H9 (cell line): Measurements from ENCODE around the gene GTF2E1. TPM values are rescaled to one million over a fixed set of nuclear protein-coding genes. Genes with fewer than 3 reads are reported as not detected.
A peak's percentile ranks its signal among the peaks of the same experiment; 100 is the strongest.

ENCODE experiments used
- DNase-seq: peaks from one replicate; pipeline ENCODE4 v3.0.0-alpha.2; 2017
- H2AFZ ChIP-seq: one replicate; pipeline ENCODE4 v1.6.1; 2013; ENCODE audit warnings: mild to moderate bottlenecking, low read length, control low read depth, moderate library complexity
- H2AK5ac ChIP-seq: 2 replicates; pipeline ENCODE4 v1.6.1; 2013; ENCODE audit warnings: low read length, control low read depth, mixed read lengths; ENCODE audit not compliant: insufficient read length
- H2BK120ac ChIP-seq: one replicate; pipeline ENCODE4 v1.6.1; 2013; ENCODE audit warnings: low read depth, mild to moderate bottlenecking, low read length, control low read depth, inconsistent platforms; ENCODE audit not compliant: poor library complexity, severe bottlenecking
- H2BK12ac ChIP-seq: 2 replicates; pipeline ENCODE4 v1.6.1; 2013; ENCODE audit warnings: low read length, control low read depth, mixed read lengths, low read depth; ENCODE audit not compliant: insufficient read length
- H2BK15ac ChIP-seq: 2 replicates; pipeline ENCODE4 v1.6.1; 2013; ENCODE audit warnings: low read depth, low read length, control low read depth
- H2BK20ac ChIP-seq: one replicate; pipeline ENCODE4 v1.6.1; 2013; ENCODE audit warnings: low read depth, mild to moderate bottlenecking, low read length, control low read depth, inconsistent platforms; ENCODE audit not compliant: poor library complexity, severe bottlenecking
- H2BK5ac ChIP-seq: 2 replicates; pipeline ENCODE4 v1.6.1; 2013; ENCODE audit warnings: low read length, control low read depth, mixed read lengths; ENCODE audit not compliant: insufficient read length
- H3K14ac ChIP-seq: 2 replicates; pipeline ENCODE4 v1.6.1; 2013; ENCODE audit warnings: low read length, control low read depth; ENCODE audit not compliant: insufficient read depth
- H3K18ac ChIP-seq: 2 replicates; pipeline ENCODE4 v1.6.1; 2013; ENCODE audit warnings: low read depth, mild to moderate bottlenecking, mixed read lengths, low read length, control low read depth; ENCODE audit not compliant: insufficient read length
- H3K23ac ChIP-seq: 2 replicates; pipeline ENCODE4 v1.6.1; 2013; ENCODE audit warnings: low read length, control low read depth, mixed read lengths, low read depth; ENCODE audit not compliant: insufficient read length
- H3K23me2 ChIP-seq: 2 replicates; pipeline ENCODE4 v1.6.1; 2013; ENCODE audit warnings: low read depth, mild to moderate bottlenecking, mixed read lengths, low read length, control low read depth; ENCODE audit not compliant: insufficient read length, poor library complexity, severe bottlenecking
- H3K27ac ChIP-seq: 2 replicates; pipeline ENCODE4 v1.5.1; 2013; ENCODE audit warnings: low read length, control low read depth, mixed read lengths, low read depth; ENCODE audit not compliant: insufficient read length
- H3K27me3 ChIP-seq: 2 replicates; pipeline ENCODE4 v1.6.1; 2013; ENCODE audit warnings: low read length, control low read depth, inconsistent platforms; ENCODE audit not compliant: insufficient read depth
- H3K4ac ChIP-seq: 2 replicates; pipeline ENCODE4 v1.6.1; 2013; ENCODE audit warnings: low read depth, mild to moderate bottlenecking, control low read depth, inconsistent platforms, low read length, moderate library complexity
- H3K4me1 ChIP-seq: 2 replicates; pipeline ENCODE4 v1.6.1; 2013; ENCODE audit warnings: low read length, control low read depth, inconsistent platforms; ENCODE audit not compliant: insufficient read depth
- H3K4me2 ChIP-seq: 2 replicates; pipeline ENCODE4 v1.6.1; 2013; ENCODE audit warnings: low read length, control low read depth, mixed read lengths; ENCODE audit not compliant: insufficient read length, insufficient read depth
- H3K56ac ChIP-seq: 2 replicates; pipeline ENCODE4 v1.6.1; 2013; ENCODE audit warnings: low read depth, mild to moderate bottlenecking, mixed read lengths, low read length, control low read depth; ENCODE audit not compliant: insufficient read length
- H3K79me1 ChIP-seq: 2 replicates; pipeline ENCODE4 v1.6.1; 2013; ENCODE audit warnings: low read depth, mild to moderate bottlenecking, moderate library complexity, low read length, control low read depth, inconsistent platforms; ENCODE audit not compliant: insufficient read depth, poor library complexity, severe bottlenecking
- H3K79me2 ChIP-seq: 2 replicates; pipeline ENCODE4 v1.6.1; 2013; ENCODE audit warnings: low read length, control low read depth, inconsistent platforms; ENCODE audit not compliant: insufficient read depth
- H3K9ac ChIP-seq: 2 replicates; pipeline ENCODE4 v1.6.1; 2013; ENCODE audit warnings: low read length, control low read depth, mixed read lengths; ENCODE audit not compliant: insufficient read length; ENCODE audit errors: extremely low read depth
- H3K9me3 ChIP-seq: one replicate; pipeline ENCODE4 v1.6.1; 2013; ENCODE audit warnings: low read depth, low read length, inconsistent platforms; ENCODE audit not compliant: control insufficient read depth
- H3T11ph ChIP-seq: one replicate; pipeline ENCODE4 v1.6.1; 2013; ENCODE audit warnings: mild to moderate bottlenecking, low read length, control low read depth, inconsistent platforms
- H4K20me1 ChIP-seq: one replicate; pipeline ENCODE4 v1.6.1; 2013; ENCODE audit not compliant: control insufficient read depth, insufficient read length, insufficient read depth
- H4K5ac ChIP-seq: 2 replicates; pipeline ENCODE4 v1.6.1; 2013; ENCODE audit warnings: low read depth, mild to moderate bottlenecking, mixed read lengths, low read length, control low read depth; ENCODE audit not compliant: insufficient read length
- H4K8ac ChIP-seq: replicated peaks from 2 replicates; pipeline ENCODE4 v1.6.1; 2013; ENCODE audit warnings: low read length, control low read depth, mixed read lengths, low read depth; ENCODE audit not compliant: insufficient read length
- H4K91ac ChIP-seq: 2 replicates; pipeline ENCODE4 v1.6.1; 2013; ENCODE audit warnings: low read depth, mild to moderate bottlenecking, moderate library complexity, mixed read lengths, low read length, control low read depth; ENCODE audit not compliant: insufficient read length
- H3K27ac Mint-ChIP-seq, 3 experiments: 2 replicates in 2 of 3; 3 replicates in 1 of 3; pipeline ENCODE4 v1.8.0; 2020 to 2021; ENCODE audit warnings: mixed read lengths in 3 of 3, mild to moderate bottlenecking in 1 of 3, moderate library complexity in 1 of 3
- H3K27me3 Mint-ChIP-seq: 2 replicates; pipeline ENCODE4 v1.8.0; 2021; ENCODE audit warnings: low read depth, mild to moderate bottlenecking, moderate library complexity, mixed read lengths
- H3K36me3 Mint-ChIP-seq, 3 experiments: 2 replicates in 2 of 3; 3 replicates in 1 of 3; pipeline ENCODE4 v1.8.0; 2020 to 2021; ENCODE audit warnings: low read depth in 3 of 3, mixed read lengths in 3 of 3; ENCODE audit not compliant: insufficient read depth in 1 of 3
- H3K4me1 Mint-ChIP-seq, 2 experiments: 2 replicates each; pipeline ENCODE4 v1.8.0; 2020; ENCODE audit warnings: mixed read lengths in 2 of 2
- H3K4me3 Mint-ChIP-seq, 2 experiments: 2 replicates in 1 of 2; 3 replicates in 1 of 2; pipeline ENCODE4 v1.8.0; 2020 to 2021; ENCODE audit warnings: mild to moderate bottlenecking in 2 of 2, mixed read lengths in 2 of 2, moderate library complexity in 1 of 2
- H3K9me3 Mint-ChIP-seq, 2 experiments: 2 replicates in 1 of 2; 3 replicates in 1 of 2; pipeline ENCODE4 v1.8.0; 2020; ENCODE audit warnings: mild to moderate bottlenecking in 2 of 2, mixed read lengths in 2 of 2, moderate library complexity in 1 of 2
- WGBS: extraction: QIAGEN DNeasy Blood & Tissue Kit; methylation state at CpG from one replicate; pipeline ENCODE4 v1.1.7; 2013; ENCODE audit warnings: missing lambda C conversion rate, low lambda C conversion rate, mixed read lengths; ENCODE audit not compliant: insufficient read length; ENCODE audit errors: extremely low coverage; 5-methylcytosine and 5-hydroxymethylcytosine counted together
- total RNA-seq: library from RNA; stranded (reverse); gene quantifications from 2 replicates; pipeline ENCODE4 v1.2.1, GENCODE V29; 2021
- TF ChIP-seq, protein P1 (sequence below): fragments of 200-600 bp; sonication (generic); conservative IDR thresholded peaks from 3 replicates; pipeline ENCODE4 v1.8.0; 2021; ENCODE audit warnings: antibody characterized with exemption, mild to moderate bottlenecking

The GTF2E1 gene
- total RNA-seq, 1 experiment from 2014 or later: 88.8 TPM

DNA sequence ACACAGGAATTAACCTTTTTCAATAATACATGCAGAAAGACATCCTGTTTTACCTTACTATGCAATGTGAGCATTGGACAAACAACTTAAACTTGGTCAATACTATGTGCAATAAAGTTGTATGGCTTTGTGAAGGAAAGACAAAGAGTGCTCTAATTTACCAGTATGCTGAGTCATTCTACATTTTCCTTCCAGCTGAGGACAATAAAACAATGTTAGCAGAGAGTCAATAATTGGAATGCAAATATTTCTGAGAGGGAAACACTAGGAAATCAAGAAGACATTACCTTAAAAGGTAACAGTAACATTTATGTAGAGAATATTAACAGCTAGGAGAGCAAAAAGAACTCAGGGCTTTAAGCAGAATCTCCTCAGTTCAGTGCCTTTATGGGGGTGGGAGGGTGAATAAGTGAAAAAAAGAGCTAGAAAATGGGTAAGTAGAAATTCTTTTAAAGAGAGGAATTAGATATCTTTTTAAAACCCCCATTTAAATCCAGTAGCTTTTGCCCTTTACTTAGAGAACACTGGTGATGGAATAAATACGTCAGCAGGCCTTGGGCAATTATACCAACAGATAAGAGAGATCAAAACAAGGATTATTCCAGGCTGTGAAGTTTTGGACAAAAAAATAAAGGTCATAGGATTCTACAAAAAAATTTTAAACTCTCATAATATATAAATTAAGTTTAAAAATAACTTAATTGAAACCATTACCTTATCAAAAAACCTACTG, 48.9 kb upstream of the GTF2E1 start:
- H4K5ac ChIP-seq: no peak overlapping the region
- H4K20me1 ChIP-seq: no peaks in the 10 kb centered on the region
- H3K23ac ChIP-seq: no peak overlapping the region
- no peak overlapping the region for H3K14ac ChIP-seq
- H2BK5ac ChIP-seq: no peak overlapping the region
- H2AFZ ChIP-seq: no peak overlapping the region
- no peak overlapping the region for H2BK15ac ChIP-seq
- H3K56ac ChIP-seq: no peak overlapping the region
- no peaks in the 10 kb centered on the region for H3K27me3 ChIP-seq
- H3K4me2 ChIP-seq: no peak overlapping the region
- no peaks in the 10 kb centered on the region for H3K9me3 ChIP-seq
- H3K79me1 ChIP-seq: no peaks in the 10 kb centered on the region
- no peaks in the 10 kb centered on the region for H3K23me2 ChIP-seq
- H4K8ac ChIP-seq: no peak overlapping the region
- no peak overlapping the region for H2AK5ac ChIP-seq
- H2BK120ac ChIP-seq: no peak overlapping the region
- no peak overlapping the region for H3K9ac ChIP-seq
- TF ChIP-seq, protein P1, sequence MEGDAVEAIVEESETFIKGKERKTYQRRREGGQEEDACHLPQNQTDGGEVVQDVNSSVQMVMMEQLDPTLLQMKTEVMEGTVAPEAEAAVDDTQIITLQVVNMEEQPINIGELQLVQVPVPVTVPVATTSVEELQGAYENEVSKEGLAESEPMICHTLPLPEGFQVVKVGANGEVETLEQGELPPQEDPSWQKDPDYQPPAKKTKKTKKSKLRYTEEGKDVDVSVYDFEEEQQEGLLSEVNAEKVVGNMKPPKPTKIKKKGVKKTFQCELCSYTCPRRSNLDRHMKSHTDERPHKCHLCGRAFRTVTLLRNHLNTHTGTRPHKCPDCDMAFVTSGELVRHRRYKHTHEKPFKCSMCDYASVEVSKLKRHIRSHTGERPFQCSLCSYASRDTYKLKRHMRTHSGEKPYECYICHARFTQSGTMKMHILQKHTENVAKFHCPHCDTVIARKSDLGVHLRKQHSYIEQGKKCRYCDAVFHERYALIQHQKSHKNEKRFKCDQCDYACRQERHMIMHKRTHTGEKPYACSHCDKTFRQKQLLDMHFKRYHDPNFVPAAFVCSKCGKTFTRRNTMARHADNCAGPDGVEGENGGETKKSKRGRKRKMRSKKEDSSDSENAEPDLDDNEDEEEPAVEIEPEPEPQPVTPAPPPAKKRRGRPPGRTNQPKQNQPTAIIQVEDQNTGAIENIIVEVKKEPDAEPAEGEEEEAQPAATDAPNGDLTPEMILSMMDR: no peak
- no peak overlapping the region for H4K91ac ChIP-seq
- Mint-ChIP-seq H3K27me3 (no peaks in the 10 kb centered on the region), H3K9me3 (no peaks in the 10 kb centered on the region), H3K4me3 (no peak overlapping the region), H3K27ac (peak overlapping the region; percentile 34 to 88 (median 86); a peak in 6 of 7 replicates), H3K36me3 (peaks cover 2 to 9% (median 5%) of the 10 kb centered on the region in 3 experiments; a peak in 3 of 7 replicates), H3K4me1 (peaks cover 40 to 46% of the 10 kb centered on the region in 2 experiments)
- H3K4ac ChIP-seq: no peak overlapping the region
- H2BK20ac ChIP-seq: no peak overlapping the region
- no peak overlapping the region for H3K27ac ChIP-seq
- no peak overlapping the region for H3T11ph ChIP-seq
- H3K18ac ChIP-seq: no peak overlapping the region
- no CpG with 5 or more reads among the region's 1 CpG for WGBS
- H2BK12ac ChIP-seq: no peak overlapping the region
- no peaks in the 10 kb centered on the region for H3K79me2 ChIP-seq
- no peaks in the 10 kb centered on the region; the same call in 1 of the 2 replicates for H3K4me1 ChIP-seq
- no peak for DNase-seq
